Measurements from ENCODE around the gene PPFIBP1. TPM values are rescaled to one million over a fixed set of nuclear protein-coding genes. Genes with fewer than 3 reads are reported as not detected.
"Not testable (repeated sequence)": the region's sequence is repeated elsewhere in the genome, so short reads cannot be mapped to it uniquely, and the experiment has no call there.

PPFIBP1 gene
- polyA plus RNA-seq, 4 donors = 32.6 to 98.8 (median 77.1) TPM

GRCh38 chr12:27583057-27583797 lies 59.2 kb downstream of the PPFIBP1 start:
- no peak for DNase-seq (ENCODE audit: low read depth in 4 of 4, low spot score in 3 of 4)

DNA sequence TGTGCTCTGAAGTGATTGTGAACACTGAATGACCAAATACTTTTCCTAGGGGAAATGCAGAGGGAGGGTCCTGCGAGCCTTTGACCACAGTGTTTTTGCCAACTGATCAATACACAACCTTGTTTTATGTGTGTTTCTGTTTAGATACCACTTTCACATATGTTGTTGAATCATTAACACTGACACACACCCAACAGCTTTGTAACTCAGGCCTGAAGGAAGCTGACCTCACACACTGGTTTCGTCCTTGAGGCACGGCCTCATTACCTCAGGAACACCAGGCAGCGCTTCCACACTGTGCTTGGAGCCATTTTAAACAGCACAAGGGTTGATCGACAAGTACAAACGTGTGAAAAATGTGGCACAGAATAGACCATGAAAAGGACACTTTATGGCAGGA lies 60.0 kb downstream of the PPFIBP1 start:
- DNase-seq (ENCODE audit: low read depth in 4 of 4, low spot score in 3 of 4) = no peak

- no peak for DNase-seq (ENCODE audit: low read depth in 4 of 4, low spot score in 3 of 4)
Measured at GRCh38 chr12:27585739-27586265, 61.8 kb downstream of the PPFIBP1 start.

DNA sequence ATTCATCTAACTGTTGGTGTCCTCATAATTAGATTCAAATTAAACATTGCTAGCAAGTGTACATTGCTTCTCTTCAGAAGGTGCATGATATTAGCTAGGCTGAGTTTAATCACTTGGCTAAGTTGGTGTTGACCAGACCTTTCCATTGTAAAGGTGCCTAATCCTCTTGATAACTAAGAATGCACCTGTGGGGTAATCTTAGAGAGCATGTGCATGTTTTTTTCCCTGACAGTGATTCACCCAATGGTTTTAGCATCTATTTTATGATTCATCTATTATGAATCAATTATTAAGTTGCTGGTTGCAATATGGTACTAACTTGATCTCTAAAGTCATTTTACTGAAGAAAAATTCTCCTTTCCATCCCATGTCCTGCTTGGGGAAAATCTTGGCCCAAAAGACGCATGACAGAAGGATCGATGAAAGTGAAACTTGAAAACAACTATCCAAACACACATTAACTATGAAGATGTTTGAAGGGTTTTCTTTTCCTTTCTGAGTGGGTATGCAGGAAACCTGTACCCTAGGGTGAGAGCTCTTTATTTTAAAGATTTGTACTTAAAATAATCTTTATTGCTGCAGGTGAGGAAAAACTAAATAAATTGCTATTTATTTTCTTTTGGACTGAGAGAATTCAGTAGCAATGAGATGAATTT lies 64.2 kb downstream of the PPFIBP1 start:
- DNase-seq (ENCODE audit: low read depth in 4 of 4, low spot score in 3 of 4) = not testable (repeated sequence)

GRCh38 chr12:27588776-27589175 lies 64.8 kb downstream of the PPFIBP1 start:
- no peak for DNase-seq (ENCODE audit: low read depth in 4 of 4, low spot score in 3 of 4)

DNA sequence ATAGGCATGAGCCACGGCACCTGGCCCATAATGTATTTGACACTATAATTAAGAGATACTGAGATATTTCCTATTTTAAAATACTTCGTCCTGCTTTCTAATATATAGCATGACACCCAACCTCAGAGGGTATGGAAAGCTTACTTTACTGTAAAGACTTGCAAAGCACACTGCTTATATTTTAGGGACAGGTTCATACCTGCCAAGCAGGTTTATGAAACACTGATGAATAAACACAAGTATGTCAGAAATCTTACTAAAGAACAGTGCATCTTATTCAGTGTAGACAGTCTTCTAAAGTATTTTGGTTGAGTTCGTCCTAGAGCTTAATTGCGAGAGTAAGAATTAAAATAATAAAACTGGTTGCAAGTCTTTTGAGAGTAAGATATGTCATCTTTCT lies 65.4 kb downstream of the PPFIBP1 start:
- no peak for DNase-seq (ENCODE audit: low read depth in 4 of 4, low spot score in 3 of 4)

DNA sequence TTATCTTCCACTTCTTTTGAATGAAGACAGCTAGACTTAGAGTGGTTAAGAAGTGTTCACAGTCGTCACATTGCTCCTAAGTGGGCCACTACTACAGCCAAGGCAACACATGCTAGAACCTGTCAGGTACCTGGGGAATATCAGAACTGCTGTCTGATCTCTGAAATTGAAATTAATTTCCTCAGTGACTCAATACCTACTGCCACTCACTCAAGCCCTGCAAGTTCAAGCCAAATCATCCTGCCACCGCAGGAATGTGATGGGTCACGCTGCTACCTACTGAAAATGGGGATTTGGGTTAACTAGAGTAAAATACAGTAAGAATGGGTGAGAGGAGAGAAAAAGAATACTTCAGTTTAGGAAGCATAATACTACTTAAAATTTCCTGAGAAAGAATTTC lies 67.7 kb downstream of the PPFIBP1 start:
- DNase-seq (ENCODE audit: low read depth in 4 of 4, low spot score in 3 of 4) = not testable (repeated sequence)

DNA sequence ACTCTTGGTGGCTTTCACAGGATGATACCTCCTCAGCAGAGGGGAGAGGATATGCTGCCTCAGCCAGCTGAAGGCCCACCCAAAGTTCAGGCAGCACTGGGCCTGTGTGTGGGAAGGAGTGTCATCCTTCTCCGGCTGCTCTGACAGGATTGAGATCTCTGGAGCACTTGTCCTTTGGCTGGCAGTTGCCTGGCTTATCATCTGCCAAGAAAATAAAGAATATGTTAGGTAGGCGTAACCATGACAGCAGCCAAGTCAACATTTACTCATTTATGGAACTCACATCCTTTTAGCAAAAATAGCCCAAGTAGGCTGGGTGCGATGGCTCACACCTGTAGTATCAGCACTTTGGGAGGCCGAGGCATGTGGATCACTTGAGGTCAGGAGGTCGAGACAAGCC lies 68.5 kb downstream of the PPFIBP1 start:
- no peak for DNase-seq (ENCODE audit: low read depth in 4 of 4, low spot score in 3 of 4)

DNA sequence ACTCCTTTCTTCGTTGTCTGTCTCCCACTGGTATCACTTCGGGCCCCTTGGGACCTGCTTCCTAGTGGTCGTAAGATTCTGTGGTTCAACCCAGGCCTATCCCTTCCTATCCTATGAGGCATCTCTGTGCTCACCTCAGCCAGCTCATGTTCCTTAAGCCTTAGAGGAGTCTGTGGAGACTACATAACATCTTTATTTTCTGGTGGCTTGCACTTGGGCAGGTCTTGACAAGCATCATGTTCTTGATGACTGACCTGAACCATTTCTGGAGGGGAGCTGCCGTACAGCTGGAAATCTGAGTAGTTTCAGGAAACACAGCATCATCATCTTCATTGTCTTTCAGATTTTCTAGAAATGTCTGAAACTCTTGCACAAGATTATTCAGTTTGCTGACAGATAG lies 69.3 kb downstream of the PPFIBP1 start:
- no peak for DNase-seq (ENCODE audit: low read depth in 4 of 4, low spot score in 3 of 4)

GRCh38 chr12:27595231-27595642 lies 71.2 kb downstream of the PPFIBP1 start:
- DNase-seq (ENCODE audit: low read depth in 4 of 4, low spot score in 3 of 4) = peak; percentile 56 to 74 (median 66)

GRCh38 chr12:27598866-27599265 lies 74.9 kb downstream of the PPFIBP1 start:
- DNase-seq (ENCODE audit: low read depth in 4 of 4, low spot score in 3 of 4) = not testable (repeated sequence)

DNA sequence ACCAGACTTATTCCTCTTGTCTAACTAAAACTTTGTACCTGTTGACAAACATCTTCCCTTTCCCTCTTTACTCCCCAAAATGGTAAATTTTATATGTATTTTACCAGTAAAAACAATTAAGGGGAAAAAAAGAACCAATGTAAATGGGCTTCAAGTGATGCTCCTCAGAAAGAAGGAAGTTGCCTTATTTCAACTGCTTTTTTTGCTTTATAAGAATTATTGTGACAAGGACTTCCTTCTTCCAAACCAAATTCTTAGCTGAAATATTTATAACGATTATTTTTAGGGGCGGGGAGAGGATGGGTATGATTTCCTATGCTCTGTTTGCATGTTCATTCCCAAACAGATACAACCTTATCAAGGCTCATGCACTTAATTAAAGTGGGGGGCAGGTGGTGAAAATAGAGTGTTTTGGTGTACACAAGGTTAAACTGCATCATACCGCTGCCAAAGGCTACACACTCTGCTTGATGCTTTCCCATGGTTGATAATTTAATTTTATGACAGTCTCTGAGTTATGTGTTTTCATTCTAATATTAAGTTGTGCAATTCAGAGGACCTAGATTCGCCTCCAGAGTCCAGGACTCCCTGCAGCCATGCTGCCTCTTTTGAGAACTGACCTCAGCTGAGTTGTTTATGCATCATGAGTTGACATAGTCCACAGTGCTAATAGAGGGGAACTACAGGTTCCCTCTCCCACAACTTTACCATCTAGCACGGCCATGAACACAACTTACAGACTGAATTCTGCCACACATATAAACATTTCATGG lies 77.2 kb downstream of the PPFIBP1 start:
- DNase-seq (ENCODE audit: low read depth in 4 of 4, low spot score in 3 of 4) = not testable (repeated sequence)

- no peak for DNase-seq (ENCODE audit: low read depth in 4 of 4, low spot score in 3 of 4)
Measured at GRCh38 chr12:27602516-27602915, 78.5 kb downstream of the PPFIBP1 start.

- no peak for DNase-seq (ENCODE audit: low read depth in 4 of 4, low spot score in 3 of 4)
Measured at GRCh38 chr12:27604431-27604830, 80.4 kb downstream of the PPFIBP1 start.

DNA sequence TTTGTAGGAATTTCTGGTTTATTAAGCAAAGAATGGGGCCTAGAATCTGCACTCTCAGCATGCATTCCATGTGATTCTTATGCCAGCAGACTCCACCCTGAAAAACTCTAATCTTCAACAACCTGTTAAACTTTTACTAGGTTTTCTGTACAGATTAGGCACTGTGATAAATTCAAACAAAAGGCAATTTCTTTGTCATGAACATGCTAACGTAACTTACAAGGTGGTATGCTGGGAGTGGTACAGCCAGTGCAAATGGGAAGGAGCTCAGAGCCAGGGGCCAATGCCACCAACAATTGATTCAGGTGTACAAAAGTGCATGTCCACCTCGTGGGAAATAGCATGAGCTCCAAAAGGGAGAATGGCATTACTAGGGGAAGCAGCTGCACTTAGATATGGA lies 83.0 kb downstream of the PPFIBP1 start:
- DNase-seq (ENCODE audit: low read depth in 4 of 4, low spot score in 3 of 4) = no peak

DNA sequence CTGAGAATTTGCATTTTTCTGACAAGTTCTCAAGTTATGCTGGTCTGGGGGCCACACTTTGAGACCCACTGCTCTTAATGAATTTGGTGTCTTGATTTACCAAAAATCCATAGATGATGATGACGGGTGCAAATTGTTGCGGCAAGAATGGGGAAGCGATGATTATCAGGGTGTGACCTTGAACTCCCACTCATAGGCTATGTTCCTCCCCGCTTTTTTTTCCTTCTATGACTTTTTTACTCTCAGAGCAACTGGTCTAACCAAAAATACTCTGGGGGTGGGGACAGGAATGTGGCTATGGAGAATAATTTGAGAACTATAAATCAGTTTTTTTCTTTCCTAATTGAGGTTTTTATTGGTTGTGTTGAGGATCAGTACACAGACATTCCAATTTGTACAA lies 83.6 kb downstream of the PPFIBP1 start:
- DNase-seq (ENCODE audit: low read depth in 4 of 4, low spot score in 3 of 4) = no peak

DNA sequence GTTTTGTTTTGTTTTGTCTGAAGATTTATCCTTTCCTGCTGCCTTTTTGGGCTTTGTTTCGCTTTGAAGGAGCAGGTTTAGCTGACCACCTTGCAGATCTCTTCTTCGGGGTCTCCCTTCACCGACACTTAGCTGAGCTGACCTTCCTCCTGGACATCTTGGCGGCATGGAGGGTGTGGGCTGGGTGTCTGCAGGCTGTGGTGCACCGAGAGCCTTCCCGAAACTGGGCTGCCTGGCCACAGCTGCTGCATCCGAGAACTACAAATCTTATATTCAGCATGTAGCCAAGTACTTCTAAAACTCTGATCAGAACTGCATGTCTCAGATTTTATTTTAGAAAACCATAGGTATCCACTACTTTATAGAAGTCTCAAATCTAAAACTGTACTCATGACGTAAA lies 84.9 kb downstream of the PPFIBP1 start:
- no peak for DNase-seq (ENCODE audit: low read depth in 4 of 4, low spot score in 3 of 4)

DNA sequence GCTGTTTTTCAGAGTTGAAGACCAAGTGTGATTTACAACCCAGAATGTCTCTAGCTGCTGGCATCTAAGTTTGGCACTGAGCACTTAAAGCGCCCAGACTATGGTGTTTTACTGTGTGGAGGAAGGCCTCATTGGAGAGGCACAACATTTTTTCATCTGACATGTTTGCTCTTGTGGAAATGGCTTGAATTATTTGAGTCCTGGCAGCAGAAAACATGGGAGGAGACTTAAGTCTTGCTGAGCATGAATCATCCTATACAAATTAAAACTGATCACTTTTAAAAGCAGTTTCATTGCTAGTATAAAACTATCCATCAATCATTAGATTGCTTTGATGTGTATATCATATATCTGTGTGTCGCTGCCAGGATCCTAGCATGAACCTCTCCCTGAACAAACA lies 86.4 kb downstream of the PPFIBP1 start:
- no peak for DNase-seq (ENCODE audit: low read depth in 4 of 4, low spot score in 3 of 4)

DNA sequence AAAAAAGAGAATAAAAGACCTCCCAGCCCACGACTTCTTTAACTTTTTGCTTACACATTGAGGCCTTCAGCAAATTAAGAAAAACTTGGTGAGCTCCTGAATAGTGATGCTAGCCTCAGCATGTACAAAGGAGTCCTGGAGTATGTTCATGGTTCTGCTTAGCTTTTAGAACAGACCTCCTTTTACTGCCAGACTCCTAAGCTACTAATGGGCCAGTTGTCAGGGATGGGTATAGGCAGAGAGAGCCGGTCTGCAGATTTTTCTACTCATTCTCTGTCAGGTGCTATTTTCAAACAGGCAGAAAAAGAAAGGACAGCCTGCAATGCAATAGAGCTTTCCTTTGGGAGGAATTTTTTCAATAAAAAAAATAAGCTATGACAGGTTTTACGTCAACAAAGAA lies 90.4 kb downstream of the PPFIBP1 start:
- DNase-seq (ENCODE audit: low read depth in 4 of 4, low spot score in 3 of 4) = no peak

DNA sequence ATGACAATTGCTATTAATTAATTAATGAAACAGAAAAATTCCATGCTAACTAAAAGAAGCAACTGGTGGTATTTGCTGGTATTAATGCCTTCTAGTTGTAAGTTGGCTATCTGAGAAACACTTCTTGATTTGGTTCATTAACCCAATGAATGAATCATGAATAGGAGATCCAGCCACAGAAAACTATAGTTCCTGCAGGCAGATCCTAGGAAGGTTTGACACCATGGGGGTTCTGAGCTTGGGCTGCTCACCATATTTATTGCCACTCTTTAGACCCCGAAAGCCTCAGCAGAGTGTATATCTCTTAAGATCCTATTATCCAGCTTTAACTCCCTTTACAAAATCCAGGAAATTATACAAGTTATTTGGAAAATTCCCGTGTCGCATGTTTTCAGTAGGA lies 90.9 kb downstream of the PPFIBP1 start:
- no peak for DNase-seq (ENCODE audit: low read depth in 4 of 4, low spot score in 3 of 4)

DNA sequence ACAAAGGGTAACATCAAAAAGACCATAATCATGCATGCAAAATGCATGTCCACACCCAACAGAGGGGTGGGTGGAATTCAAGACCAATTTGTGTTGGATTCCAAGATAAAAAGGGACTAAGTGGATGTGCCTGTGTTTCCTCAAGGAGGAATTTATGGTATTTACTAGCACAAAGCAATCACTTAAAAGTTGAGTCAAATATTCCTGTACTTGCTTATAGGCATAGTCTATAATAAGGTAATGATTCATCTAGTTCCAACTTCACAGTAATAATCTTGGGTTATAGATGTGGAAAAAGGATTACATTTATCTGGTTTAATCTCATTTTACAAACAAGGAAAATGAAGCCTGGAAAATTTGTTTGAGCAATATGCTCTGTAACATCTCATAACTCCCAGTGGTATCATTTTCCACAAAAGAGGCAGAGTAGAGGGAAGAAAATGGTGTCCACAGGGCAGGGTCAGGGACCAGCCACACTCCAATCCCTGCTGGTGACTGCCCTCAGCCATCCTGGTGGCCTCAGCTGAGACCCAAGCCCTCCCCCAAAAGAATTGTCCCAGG lies 91.4 kb downstream of the PPFIBP1 start:
- DNase-seq (ENCODE audit: low read depth in 4 of 4, low spot score in 3 of 4) = no peak

All from left renal pelvis (tissue), 4 donors.